Adrenal gland (tissue), 12 donors: Measurements from ENCODE around the gene PTPRN2. TPM values are rescaled to one million over a fixed set of nuclear protein-coding genes. Genes with fewer than 3 reads are reported as not detected.

ENCODE experiments used
- DNase-seq, 7 donors: peaks; one replicate each; pipeline ENCODE4 v3.0.0-alpha.2; 2019 to 2020
- H3K27ac ChIP-seq, 5 donors: fragments of 200-600 bp; sonication (generic) in 4 of 5; 1 replicate in 3 of 5; 2 replicates in 2 of 5; pipeline versions ENCODE4 v1.5.1 to v1.8.0; 2016 to 2020; ENCODE audit warnings: mild to moderate bottlenecking in 1 of 5
- H3K27me3 ChIP-seq: fragments of 200-600 bp; 2 replicates; pipeline ENCODE4 v1.8.0; 2021
- H3K36me3 ChIP-seq, 2 donors: fragments of 200-600 bp; replicated peaks in 1 of 2; 1 replicate in 1 of 2; 2 replicates in 1 of 2; pipeline versions ENCODE4 v1.5.1 to v1.8.0; 2018 to 2022
- H3K4me1 ChIP-seq, 2 donors: fragments of 200-600 bp; replicated peaks in 1 of 2; 1 replicate in 1 of 2; 2 replicates in 1 of 2; pipeline versions ENCODE4 v1.5.1 to v1.8.0; 2018 to 2021
- H3K4me3 ChIP-seq, 4 donors: fragments of 200-600 bp; sonication (generic) in 3 of 4; one replicate each; pipeline ENCODE4 v1.5.1; 2016 to 2018
- H3K9me3 ChIP-seq, 3 donors: fragments of 200-600 bp; sonication (generic) in 1 of 3; replicated peaks in 1 of 3; 1 replicate in 2 of 3; 2 replicates in 1 of 3; pipeline versions ENCODE4 v1.5.1 to v1.8.0; 2016 to 2021
- CTCF ChIP-seq, 6 experiments: fragments of 450-650 bp in 4 of 6; fragments of 200-600 bp in 2 of 6; sonication (generic) in 1 of 6; IDR thresholded peaks; 1 replicate in 5 of 6; 2 replicates in 1 of 6; pipeline versions ENCODE4 v1.5.1 to v1.8.0; 2016 to 2021; ENCODE audit warnings: antibody characterized with exemption in 6 of 6, mild to moderate bottlenecking in 2 of 6, moderate library complexity in 1 of 6
- POLR2A ChIP-seq, 2 donors: fragments of 450-650 bp; IDR thresholded peaks; one replicate each; pipeline ENCODE4 v1.6.1; 2017; ENCODE audit warnings: antibody characterized with exemption in 2 of 2, mild to moderate bottlenecking in 2 of 2, moderate library complexity in 1 of 2
- WGBS, 4 donors: extraction: QIAGEN DNeasy Blood & Tissue Kit in 2 of 4; methylation state at CpG; one replicate each; pipeline versions ENCODE4 v1.1.5 to v1.1.7; 2013 to 2017; 5-methylcytosine and 5-hydroxymethylcytosine counted together
- intact Hi-C, 2 donors: fragments of 100-400 bp; cut with DNase I; formaldehyde crosslinking; loops; one replicate each; pipeline versions ENCODE4 v1.14.1 to v1.15.0; 2022 to 2023
- polyA plus RNA-seq, 3 donors: library from polyadenylated mRNA; stranded (reverse); fragments of 200-250 nt in 2 of 3; fragments of 350-450 nt in 1 of 3; fragmentation: Illumina TruSeq in 1 of 3; extraction: RNeasy Lipid Tissue Mini Kit (QIAGEN cat#74804) in 1 of 3; gene quantifications; one replicate each; pipeline ENCODE4 v1.2.3, GENCODE V29; 2013 to 2014
- total RNA-seq, 9 donors: library from RNA; depleted of rRNA in 4 of 9; stranded (reverse); fragments of >200 nt in 4 of 9; fragments of 120-200 nt in 1 of 9; fragmentation: NEBNext Ultra II Directional in 1 of 9; extraction: Animal tissue kit (Norgen Biotek cat#: 25700) in 1 of 9; gene quantifications; one replicate each; pipeline versions ENCODE4 v1.1.0 to v1.2.4, GENCODE V29; 2013 to 2023
- donor health status: healthy with polysubstance abuse.
- donor health status: Bipolar disorder and iron deficiency.
- donor health status: DM: yes; HTN: yes; CAD: no.
- donor health status: DM: no; HTN: no; CAD: no.
- donor health status: DM: no; HTN: no; CAD: no.
- donor health status: DM: yes; HTN: yes; CAD: no.

PTPRN2 gene
- total and polyA plus RNA-seq, 12 donors, result 2.2 to 16.2 (median 3.4) TPM

- WGBS, 4 donors, result 66 to 88% (median 82%) methylated on average over 2 to 10 of the region's 10 CpGs
- Histone ChIP-seq H3K27me3 (no peaks in the 10 kb centered on the region), H3K27ac (no peak overlapping the region), H3K4me1 (no peaks in the 10 kb centered on the region), H3K36me3 (no peaks in the 10 kb centered on the region), H3K4me3 (no peak overlapping the region), H3K9me3 (no peaks in the 10 kb centered on the region)
- intact Hi-C loops, result no loop called here
- no peak for DNase-seq
- TF ChIP-seq POLR2A (IDR thresholded peaks at IDR 0.05) (no peak), CTCF (IDR thresholded peaks at IDR 0.05) (no peak)
Measured at GRCh38 chr7:157815706-157816022, 772.0 kb downstream of the PTPRN2 start.

GRCh38 chr7:157814931-157815705 lies 772.5 kb downstream of the PTPRN2 start:
- intact Hi-C loops, result no loop called here
- no peak for TF ChIP-seq CTCF (IDR thresholded peaks at IDR 0.05)
- TF ChIP-seq POLR2A (IDR thresholded peaks at IDR 0.05), result no peak
- no peaks in the 10 kb centered on the region for H3K4me1 ChIP-seq
- no peaks in the 10 kb centered on the region for H3K27me3 ChIP-seq
- no peak for DNase-seq
- H3K27ac ChIP-seq, result no peak overlapping the region
- H3K4me3 ChIP-seq, result no peak overlapping the region
- WGBS, 4 donors, result 75 to 85% (median 79%) methylated on average over 20 to 28 of the region's 28 CpGs
- H3K36me3 ChIP-seq, result no peaks in the 10 kb centered on the region
- no peaks in the 10 kb centered on the region for H3K9me3 ChIP-seq

- intact Hi-C loops, result no loop called here
- Histone ChIP-seq H3K9me3 (no peaks in the 10 kb centered on the region), H3K27ac (no peak overlapping the region), H3K4me1 (no peaks in the 10 kb centered on the region), H3K27me3 (no peaks in the 10 kb centered on the region), H3K36me3 (no peaks in the 10 kb centered on the region), H3K4me3 (no peak overlapping the region)
- 80 to 87% (median 82%) methylated on average over 31 to 46 of the region's 46 CpGs for WGBS, 4 donors
- TF ChIP-seq CTCF (IDR thresholded peaks at IDR 0.05) (no peak), POLR2A (IDR thresholded peaks at IDR 0.05) (no peak)
- no peak for DNase-seq
Measured at GRCh38 chr7:157813741-157814661, 773.6 kb downstream of the PTPRN2 start.

- no peak overlapping the region for H3K4me3 ChIP-seq
- intact Hi-C loops, result no loop called here
- no peaks in the 10 kb centered on the region for H3K9me3 ChIP-seq
- 85 to 91% (median 88%) methylated on average over 10 to 17 of the region's 17 CpGs for WGBS, 4 donors
- H3K27me3 ChIP-seq, result no peaks in the 10 kb centered on the region
- no peaks in the 10 kb centered on the region for H3K4me1 ChIP-seq
- no peak for DNase-seq
- H3K36me3 ChIP-seq, result no peaks in the 10 kb centered on the region
- TF ChIP-seq POLR2A (IDR thresholded peaks at IDR 0.05) (no peak), CTCF (IDR thresholded peaks at IDR 0.05) (no peak)
- no peak overlapping the region for H3K27ac ChIP-seq
Measured at GRCh38 chr7:157813053-157813452, 774.6 kb downstream of the PTPRN2 start.
